ENCODE measurements around the gene CRYBG2.

CRYBG2 gene

DNA sequence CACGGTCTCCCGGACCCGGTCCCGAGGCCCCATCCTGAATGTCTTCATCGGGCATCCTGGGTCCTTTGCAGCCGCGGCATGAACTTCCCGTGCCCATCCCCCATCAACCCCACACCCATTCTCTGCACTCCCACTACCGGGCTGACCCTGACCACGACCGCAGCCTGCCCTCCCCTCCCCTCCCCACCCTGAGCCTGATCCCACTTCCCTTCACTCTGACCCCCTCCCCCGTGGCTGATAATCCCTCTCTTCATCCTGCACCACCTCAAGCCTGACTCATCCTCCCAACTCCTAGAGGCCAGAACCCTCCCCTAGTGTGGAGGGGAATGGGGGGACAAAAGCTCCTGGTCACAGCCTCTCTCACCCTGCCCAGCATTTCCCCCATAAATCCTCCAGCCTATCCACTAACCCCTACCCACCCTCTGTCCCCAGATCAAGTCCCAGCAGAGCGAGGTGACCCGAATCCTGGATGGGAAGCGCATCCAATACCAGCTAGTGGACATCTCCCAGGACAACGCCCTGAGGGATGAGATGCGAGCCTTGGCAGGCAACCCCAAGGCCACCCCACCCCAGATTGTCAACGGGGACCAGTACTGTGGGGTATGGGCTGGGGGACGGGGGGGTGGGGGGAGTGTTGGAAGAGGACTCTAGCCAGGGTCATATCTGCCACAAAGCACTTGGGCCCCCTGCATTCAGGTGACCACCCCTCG is 73.4 kb downstream of the CRYBG2 start:
- no peak for DNase-seq (ENCODE audit: low read depth in 2 of 2)

- peak; percentile 51 to 80 for DNase-seq (ENCODE audit: low read depth in 2 of 2)
Measured at GRCh38 chr1:26279456-26280332, 74.2 kb downstream of the CRYBG2 start, which contains the start of gene SH3BGRL3. Gene SH3BGRL3, plus strand, starts transcription at chr1:26280086. Its CDS starts 70 bp downstream, at chr1:26280156.

- no peak for DNase-seq (ENCODE audit: low read depth in 2 of 2)
Measured at GRCh38 chr1:26278724-26279455, 75.0 kb downstream of the CRYBG2 start.

GRCh38 chr1:26278303-26278702 is 75.6 kb downstream of the CRYBG2 start:
- DNase-seq (ENCODE audit: low read depth in 2 of 2) = no peak

DNA sequence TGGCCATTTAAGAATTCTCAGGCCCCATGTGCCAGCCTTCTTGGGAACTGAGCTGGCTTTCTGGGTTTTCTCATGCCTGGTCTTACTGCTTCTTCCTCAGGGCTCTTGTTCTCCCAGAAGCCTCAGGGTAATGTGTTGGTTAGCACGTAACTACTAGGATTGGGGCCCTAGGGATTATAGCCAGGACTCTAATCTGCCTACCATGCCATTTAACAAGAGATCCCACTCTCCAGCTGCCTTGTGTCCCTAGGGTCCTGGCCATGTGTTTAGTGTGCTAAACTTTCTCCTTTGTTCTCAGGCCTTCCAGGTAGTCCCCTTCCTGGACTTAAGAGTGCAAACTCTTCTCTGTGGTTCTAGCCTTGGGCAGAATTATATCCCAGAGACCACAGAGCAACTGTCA is 76.2 kb downstream of the CRYBG2 start:
- no peak for DNase-seq (ENCODE audit: low read depth in 2 of 2)

- no peak for DNase-seq (ENCODE audit: low read depth in 2 of 2)
Measured at GRCh38 chr1:26277261-26277661, 76.7 kb downstream of the CRYBG2 start.

GRCh38 chr1:26276432-26276838 is 77.5 kb downstream of the CRYBG2 start:
- DNase-seq (ENCODE audit: low read depth in 2 of 2) = no peak

- peak; percentile 69 to 77 for DNase-seq (ENCODE audit: low read depth in 2 of 2)
Measured at GRCh38 chr1:26275580-26276431, 78.1 kb downstream of the CRYBG2 start.

DNA sequence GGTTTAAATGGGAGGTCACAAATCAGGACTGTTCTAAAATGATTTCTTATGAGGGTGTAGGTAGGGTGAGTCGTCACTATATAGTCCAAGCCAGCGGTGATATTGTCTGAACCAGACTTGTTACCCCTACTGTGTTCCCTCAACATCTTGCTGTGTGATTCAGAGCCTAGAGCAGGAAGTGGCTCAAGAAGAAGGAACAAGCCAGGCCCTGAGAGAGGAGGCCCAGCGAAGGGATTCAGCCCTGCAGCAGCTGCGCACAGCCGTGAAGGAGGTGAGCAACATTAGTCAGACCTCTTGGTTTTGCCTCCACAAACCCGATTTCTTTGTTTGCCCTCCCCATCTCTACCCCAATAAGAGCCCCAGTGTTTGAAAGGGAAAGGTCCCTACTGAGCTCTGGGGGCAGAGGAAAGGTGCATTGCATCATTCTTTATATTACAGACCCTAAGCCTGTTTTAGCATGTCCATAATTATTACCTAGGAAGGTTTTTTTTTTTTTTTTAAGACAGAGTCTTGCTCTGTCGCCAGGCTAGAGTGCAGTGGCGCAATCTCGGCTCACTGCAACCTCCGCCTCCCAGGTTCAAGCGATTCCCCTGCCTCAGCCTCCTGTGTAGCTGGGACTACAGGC is 79.0 kb downstream of the CRYBG2 start:
- DNase-seq (ENCODE audit: low read depth in 2 of 2) = no peak
